Measurements from ENCODE around the gene OBSCN. TPM values are rescaled to one million over a fixed set of nuclear protein-coding genes. Genes with fewer than 3 reads are reported as not detected.
"Not testable (repeated sequence)": the region's sequence is repeated elsewhere in the genome, so short reads cannot be mapped to it uniquely, and the experiment has no call there.

The OBSCN gene
- total RNA-seq, 1 donor from 2014 or later: 9.5 TPM

GRCh38 chr1:228228601-228229074, 20.8 kb downstream of the OBSCN start:
- no peak for DNase-seq

DNA sequence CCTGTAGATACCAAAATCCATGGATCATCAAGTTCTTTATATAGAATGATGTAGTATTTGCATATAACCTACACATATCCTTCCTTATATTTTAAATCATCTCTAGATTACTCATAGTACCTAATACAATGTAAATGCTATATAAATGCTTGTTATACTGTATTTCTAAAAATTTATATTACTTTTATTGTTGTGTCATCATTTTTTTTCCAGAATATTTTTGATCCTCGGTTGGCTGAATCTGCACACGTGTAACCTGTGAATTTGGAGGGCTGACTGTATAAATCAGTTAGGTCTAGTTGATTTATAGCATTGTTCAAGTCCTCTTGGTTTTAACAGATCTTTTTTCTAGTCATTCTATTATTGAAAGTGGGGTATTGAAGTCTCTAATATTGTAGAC, 23.3 kb downstream of the OBSCN start:
- no peak for DNase-seq

- no peak for DNase-seq
Measured at GRCh38 chr1:228233136-228233535, 25.3 kb downstream of the OBSCN start.

DNA sequence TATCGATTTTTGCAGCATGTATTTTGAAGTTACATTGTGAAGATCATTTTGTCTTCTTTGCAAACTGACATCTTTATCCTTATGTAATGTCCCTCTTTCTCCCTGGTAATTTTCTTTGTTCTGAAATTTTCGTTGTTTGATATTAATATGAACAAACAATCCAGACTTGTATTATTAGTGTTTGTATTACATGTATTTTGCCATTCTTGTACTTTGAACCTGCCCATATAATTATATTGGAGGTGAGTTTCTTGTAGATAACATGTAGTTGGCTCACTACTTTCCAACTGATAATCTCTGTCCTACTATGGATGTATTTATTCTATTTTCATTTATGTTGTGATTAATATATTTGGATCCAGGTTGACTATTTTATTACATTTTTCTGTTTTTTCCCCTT, 27.1 kb downstream of the OBSCN start:
- DNase-seq: no peak

DNA sequence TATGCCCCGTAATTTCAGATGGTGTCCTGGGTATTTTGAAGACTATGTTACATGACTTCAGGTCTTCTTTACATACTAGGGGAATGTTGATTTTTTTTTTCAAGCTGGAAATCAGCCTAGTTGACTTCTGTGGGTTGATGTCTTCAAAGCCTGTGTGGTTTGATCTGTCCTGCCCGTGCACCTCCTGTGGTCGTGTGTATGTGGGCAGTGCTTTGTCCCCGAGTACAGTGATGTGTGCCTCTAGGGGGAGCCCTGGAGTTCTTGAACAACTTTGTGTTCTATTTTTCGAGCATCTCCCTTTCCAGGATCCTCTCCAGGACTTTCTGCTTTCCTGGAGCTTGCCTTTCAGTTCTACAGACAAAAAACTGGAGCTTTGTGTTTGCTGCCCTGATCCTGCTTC, 28.9 kb downstream of the OBSCN start:
- DNase-seq: peak; percentile 83

DNA sequence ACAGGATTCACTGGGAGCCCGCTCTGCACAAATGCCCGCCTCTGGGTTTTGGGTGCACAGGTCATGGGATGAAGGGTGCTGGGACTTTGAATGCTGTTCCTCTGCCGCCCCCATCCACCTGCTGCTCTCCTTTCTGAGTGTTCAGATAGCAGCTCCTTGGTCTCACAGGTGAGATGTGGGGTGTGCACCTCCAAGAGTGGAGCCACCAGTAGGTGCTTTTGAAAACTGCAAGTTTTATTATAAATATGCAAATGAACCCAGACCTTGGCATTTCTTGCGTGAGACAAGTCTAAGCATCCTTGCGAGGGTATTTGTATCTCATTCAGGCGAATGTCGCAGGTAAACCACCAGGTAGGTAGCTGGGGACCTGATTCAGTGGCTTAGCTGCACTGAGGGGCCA, 30.2 kb downstream of the OBSCN start:
- DNase-seq: no peak

DNA sequence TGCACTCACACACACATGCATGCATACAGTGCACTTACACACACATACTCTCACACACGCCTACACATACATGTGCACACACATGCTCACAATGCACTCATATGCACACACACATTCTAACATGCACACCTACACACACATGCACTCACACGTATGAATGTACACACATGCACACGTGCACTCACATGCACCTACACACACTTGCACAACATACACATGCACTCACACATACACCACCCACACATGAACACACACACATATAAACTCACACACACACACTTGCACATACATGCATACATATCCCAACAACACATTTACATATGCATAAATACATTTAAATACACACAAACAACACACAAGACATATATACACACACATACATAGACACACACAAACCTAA, 30.6 kb downstream of the OBSCN start:
- DNase-seq: no peak

- DNase-seq: no peak
Measured at GRCh38 chr1:228240411-228241240, 32.8 kb downstream of the OBSCN start.

DNA sequence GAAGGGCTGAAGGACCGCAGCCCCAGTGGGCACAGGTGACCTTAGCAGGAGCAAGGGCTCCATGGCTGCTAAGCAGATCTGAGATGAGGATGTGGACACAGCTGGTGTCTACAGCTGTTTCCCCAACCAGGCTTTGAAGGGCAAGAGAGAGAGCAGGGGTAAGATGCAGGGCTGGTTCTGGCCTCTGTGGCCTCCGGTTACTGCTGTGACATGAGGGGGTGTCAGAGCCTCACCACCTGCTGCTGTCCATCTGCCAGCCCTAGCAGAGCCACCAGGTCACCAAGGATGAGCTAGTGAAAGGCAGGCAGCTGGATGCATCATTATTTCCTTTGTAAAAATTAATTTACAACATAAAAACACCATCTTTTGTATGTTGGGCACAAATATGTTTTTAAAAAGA, 33.4 kb downstream of the OBSCN start:
- no peak for DNase-seq

- no peak for DNase-seq
Measured at GRCh38 chr1:228242409-228242808, 34.6 kb downstream of the OBSCN start.

GRCh38 chr1:228243093-228243492, 35.2 kb downstream of the OBSCN start:
- DNase-seq: no peak

DNA sequence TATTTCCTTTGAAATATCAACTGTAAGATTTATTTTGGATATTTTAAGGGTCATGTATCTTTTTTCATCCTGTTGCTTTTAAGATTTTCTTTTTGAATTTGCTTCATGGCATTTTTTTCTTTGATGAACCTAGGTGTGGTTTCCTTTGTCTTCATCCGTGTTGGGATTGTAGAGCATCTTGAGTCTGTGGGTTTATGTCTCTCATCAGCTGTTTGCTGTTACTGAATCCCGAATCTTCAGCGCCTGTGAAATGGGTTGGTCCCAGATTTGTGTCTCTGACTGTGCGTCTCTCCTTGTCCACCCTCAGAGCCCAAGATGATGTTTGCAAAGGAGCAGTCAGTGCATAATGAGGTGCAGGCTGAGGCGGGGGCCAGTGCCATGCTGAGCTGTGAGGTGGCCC, 36.1 kb downstream of the OBSCN start:
- not testable (repeated sequence) for DNase-seq

GRCh38 chr1:228245111-228245510, 37.3 kb downstream of the OBSCN start:
- no peak for DNase-seq

GRCh38 chr1:228246216-228246900, 38.5 kb downstream of the OBSCN start:
- DNase-seq: no peak

DNA sequence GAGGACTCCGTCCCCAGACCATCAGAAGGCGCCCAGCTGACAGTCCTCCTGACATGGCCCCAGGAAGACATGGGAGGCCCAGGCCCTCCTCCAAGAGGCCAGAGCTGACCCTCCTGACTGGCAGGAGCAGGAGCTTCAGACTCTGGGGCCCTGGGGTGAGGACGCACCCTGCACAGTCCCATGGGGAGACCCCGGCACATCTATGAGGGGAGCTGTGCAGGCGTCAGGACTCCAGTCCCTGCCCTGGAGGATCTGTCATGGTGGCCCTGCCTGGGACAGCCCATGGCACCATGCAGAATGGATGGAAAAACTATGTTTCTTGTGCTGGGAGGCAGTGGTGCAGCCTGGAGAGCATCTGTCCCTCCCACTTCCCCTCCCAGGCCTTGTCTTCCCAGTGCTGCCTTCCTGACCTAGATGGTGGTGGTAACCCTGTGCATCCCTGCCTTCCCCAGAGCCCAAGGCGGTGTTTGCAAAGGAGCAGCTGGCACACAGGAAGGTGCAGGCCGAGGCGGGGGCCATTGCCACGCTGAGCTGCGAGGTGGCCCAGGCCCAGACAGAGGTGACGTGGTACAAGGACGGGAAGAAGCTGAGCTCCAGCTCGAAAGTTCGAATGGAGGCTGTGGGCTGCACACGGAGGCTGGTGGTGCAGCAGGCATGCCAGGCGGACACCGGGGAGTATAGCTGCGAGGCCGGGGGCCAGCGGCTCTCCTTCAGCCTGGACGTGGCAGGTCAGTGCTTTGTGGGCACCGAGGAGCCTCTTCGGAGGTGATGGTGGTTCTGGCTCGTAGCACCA, 41.9 kb downstream of the OBSCN start:
- no peak for DNase-seq

DNA sequence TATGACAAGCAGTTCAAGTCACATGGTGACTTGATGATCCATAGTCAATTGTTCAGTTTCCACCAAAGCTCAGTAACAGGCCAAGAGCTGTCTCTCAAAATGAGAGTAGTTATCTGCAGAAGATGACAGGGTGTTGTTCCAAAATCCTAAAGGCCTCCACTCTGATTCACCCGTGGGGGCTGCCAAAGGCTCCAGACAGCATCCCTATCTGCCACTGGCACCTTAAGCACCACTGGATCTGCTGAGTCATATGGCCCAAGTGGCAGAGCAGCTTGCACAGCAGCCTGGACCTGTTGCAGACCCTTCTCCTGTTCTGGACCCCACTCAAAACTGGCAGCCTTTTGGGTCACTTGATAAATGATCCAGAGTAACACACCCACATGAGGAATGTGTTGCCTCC, 44.6 kb downstream of the OBSCN start:
- DNase-seq: not testable (repeated sequence)

DNA sequence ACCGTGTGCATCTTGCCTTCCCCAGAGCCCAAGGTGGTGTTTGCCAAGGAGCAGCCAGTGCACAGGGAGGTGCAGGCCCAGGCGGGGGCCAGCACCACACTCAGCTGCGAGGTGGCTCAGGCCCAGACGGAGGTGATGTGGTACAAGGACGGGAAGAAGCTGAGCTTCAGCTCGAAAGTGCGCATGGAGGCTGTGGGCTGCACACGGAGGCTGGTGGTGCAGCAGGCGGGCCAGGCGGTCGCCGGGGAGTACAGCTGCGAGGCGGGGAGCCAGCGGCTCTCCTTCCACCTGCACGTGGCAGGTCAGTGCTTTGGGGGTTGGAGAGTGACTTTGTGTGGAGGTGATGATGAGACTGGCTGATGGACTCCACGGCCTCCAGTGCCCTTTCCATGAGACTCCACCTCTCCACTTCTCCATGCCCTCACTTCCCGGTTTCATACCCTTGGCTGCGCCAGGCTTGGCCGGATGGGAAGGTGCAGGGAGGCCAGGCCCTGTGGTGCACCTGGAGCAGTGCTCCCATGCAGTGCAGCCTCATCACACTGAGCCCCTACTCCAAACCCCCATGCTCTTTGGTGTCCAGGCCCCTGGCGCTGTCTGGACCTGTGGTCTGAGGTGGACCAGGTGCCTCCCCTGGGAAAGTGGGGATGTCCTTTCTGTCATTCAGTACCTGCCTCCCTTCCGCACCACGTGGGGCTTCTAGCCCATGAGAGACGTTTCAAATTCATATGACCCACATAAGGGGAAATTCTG, 49.0 kb downstream of the OBSCN start:
- no peak for DNase-seq

GRCh38 chr1:228258486-228258885, 50.6 kb downstream of the OBSCN start:
- DNase-seq: no peak

- no peak for DNase-seq
Measured at GRCh38 chr1:228259368-228259894, 51.6 kb downstream of the OBSCN start.

GRCh38 chr1:228259951-228260350, 52.1 kb downstream of the OBSCN start:
- DNase-seq: peak; percentile 13

DNA sequence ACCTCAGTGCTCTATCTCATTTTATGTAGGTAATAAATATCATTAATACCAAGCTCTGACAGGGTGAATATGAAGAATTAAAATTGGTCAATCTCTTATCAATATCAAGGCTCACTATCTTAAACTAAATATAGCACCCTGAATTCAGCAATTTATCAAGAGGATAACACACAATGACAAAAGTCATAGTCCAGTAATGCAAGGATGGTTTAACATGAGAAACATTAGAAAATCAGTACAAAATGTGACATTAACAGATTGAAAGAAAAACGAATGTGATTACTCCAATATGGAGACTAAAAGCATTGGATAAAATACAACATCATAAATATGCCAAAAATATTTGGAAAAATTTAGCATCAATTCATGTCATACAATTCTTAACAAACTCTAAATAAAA, 53.9 kb downstream of the OBSCN start:
- no peak for DNase-seq

DNA sequence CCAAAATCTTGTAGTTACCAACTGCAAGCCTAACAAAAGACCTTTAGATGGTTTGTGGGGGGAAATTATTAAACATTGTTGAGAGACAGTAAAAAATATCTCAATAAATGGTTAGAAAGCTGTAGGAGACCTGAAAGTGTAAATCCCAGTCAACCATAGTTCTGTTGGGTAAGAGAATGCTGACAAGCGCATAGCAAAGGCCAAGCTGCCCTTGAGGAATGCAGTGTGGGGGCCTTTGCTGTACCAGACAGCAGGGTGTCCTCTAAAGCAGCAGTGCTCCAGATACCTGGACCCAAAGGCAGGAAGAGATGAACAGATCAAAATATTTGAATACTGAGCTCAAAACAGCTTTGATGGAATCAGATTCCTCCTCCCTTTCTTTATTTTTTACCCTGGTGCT, 54.6 kb downstream of the OBSCN start:
- no peak for DNase-seq

All from dermis blood vessel endothelial cell (primary cell).